Skeletal muscle tissue (tissue), 4 donors: ENCODE data around the gene VCPKMT. TPM values are rescaled to one million over a fixed set of nuclear protein-coding genes. Genes with fewer than 3 reads are reported as not detected.

ENCODE experiments used
- H3K27ac ChIP-seq: one replicate; pipeline ENCODE4 v1.7.0; 2013; ENCODE audit warnings: mild to moderate bottlenecking, low read depth, low read length, inconsistent platforms
- H3K27me3 ChIP-seq, 3 donors: one replicate each; pipeline ENCODE4 v1.7.0; 2013; ENCODE audit warnings: low read length in 3 of 3; ENCODE audit not compliant: control insufficient read depth in 3 of 3, insufficient read depth in 3 of 3
- H3K36me3 ChIP-seq, 3 donors: one replicate each; pipeline ENCODE4 v1.7.0; 2013; ENCODE audit warnings: low read length in 3 of 3; ENCODE audit not compliant: control insufficient read depth in 3 of 3, insufficient read depth in 3 of 3
- H3K4me1 ChIP-seq, 3 donors: one replicate each; pipeline ENCODE4 v1.7.0; 2013; ENCODE audit warnings: low read length in 3 of 3, mild to moderate bottlenecking in 3 of 3; ENCODE audit not compliant: control insufficient read depth in 3 of 3, insufficient read depth in 3 of 3
- H3K4me3 ChIP-seq, 3 donors: one replicate each; pipeline ENCODE4 v1.7.0; 2013; ENCODE audit warnings: low read length in 3 of 3
- H3K9ac ChIP-seq, 3 donors: one replicate each; pipeline ENCODE4 v1.7.0; 2013; ENCODE audit warnings: low read length in 3 of 3, mild to moderate bottlenecking in 3 of 3, moderate library complexity in 2 of 3, low read depth in 1 of 3
- H3K9me3 ChIP-seq, 3 donors: one replicate each; pipeline ENCODE4 v1.7.0; 2013; ENCODE audit warnings: low read length in 3 of 3; ENCODE audit not compliant: control insufficient read depth in 3 of 3
- total RNA-seq: library from RNA; depleted of rRNA; stranded (reverse); fragments of >200 nt; gene quantifications from one replicate; pipeline ENCODE4 v1.2.3, GENCODE V29; 2014
- donor health status: Osteomylitis.

The VCPKMT gene
- total RNA-seq, 1 donor from 2014 or later = 2.1 TPM

DNA sequence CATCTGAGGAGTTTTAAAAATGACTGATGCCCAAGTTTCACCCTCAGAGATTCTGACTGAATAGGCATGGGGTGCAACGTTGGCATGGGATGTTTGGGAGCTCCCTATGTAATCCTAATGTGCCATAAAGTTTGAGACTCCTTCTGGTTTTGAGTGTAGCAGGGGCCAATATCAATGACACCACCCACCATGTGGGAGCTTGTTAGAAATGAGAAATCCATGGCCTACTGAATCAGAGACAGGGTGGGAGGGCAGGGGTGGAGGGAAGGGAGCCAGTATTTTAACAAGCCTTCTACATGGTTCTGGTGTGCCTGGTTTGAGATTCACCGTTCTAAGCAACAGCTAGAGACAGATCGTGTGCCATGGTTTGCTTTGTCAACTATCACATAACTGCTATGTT, 46.1 kb downstream of the VCPKMT start:
- Histone ChIP-seq H3K27ac (no peak overlapping the region), H3K36me3 (no peaks in the 10 kb centered on the region), H3K9ac (no peak overlapping the region), H3K4me1 (no peaks in the 10 kb centered on the region), H3K9me3 (no peaks in the 10 kb centered on the region), H3K27me3 (no peaks in the 10 kb centered on the region), H3K4me3 (no peak overlapping the region)

DNA sequence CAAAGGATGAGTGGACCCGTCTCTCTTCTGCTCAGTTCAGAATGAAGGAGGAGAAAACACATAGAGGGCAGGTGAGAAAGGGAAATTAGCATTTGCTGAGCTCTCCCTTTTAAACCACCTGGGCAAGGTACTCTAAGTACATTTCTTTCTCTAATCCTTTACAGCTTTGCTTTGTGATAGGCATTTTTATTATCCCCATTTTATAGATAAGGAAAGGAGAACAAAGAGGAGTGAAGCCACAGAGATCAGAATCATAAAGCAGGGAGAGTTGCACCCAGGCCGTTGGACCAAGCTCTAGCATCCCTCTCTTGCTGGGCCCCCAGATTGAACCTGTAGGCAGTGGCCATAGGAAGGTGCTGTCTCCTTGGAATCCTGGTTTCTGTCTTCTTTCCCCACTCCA, 47.0 kb downstream of the VCPKMT start:
- H3K9me3 ChIP-seq = no peaks in the 10 kb centered on the region
- no peak overlapping the region for H3K27ac ChIP-seq
- peaks cover 0 to 2% (median 0%) of the 10 kb centered on the region in 3 donors for H3K4me1 ChIP-seq
- H3K4me3 ChIP-seq = no peak overlapping the region
- no peaks in the 10 kb centered on the region for H3K36me3 ChIP-seq
- no peak overlapping the region for H3K9ac ChIP-seq
- H3K27me3 ChIP-seq = no peaks in the 10 kb centered on the region

DNA sequence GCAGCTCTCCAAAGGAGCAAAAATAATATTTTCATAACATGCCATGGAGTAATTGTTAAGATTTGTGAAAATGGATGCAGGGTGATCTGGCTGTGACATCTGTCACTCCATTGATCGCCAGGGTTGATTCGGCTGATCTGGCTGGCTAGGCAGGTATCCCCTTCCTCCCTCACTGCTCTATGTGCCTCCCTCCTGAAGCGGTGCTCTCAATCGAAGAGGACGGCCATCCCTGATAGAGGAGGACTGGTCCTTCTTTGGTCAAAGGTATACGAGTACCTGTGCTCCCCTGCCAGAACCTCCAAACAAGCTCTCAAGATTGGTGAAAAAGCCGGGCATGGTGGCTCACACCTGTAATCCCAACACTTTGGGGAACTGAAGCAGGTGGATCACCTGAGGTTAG, 47.9 kb downstream of the VCPKMT start:
- no peaks in the 10 kb centered on the region for H3K27me3 ChIP-seq
- no peak overlapping the region for H3K4me3 ChIP-seq
- H3K4me1 ChIP-seq = peaks cover 0 to 2% (median 0%) of the 10 kb centered on the region in 3 donors
- no peak overlapping the region for H3K9ac ChIP-seq
- no peaks in the 10 kb centered on the region for H3K9me3 ChIP-seq
- no peak overlapping the region for H3K27ac ChIP-seq
- H3K36me3 ChIP-seq = no peaks in the 10 kb centered on the region

DNA sequence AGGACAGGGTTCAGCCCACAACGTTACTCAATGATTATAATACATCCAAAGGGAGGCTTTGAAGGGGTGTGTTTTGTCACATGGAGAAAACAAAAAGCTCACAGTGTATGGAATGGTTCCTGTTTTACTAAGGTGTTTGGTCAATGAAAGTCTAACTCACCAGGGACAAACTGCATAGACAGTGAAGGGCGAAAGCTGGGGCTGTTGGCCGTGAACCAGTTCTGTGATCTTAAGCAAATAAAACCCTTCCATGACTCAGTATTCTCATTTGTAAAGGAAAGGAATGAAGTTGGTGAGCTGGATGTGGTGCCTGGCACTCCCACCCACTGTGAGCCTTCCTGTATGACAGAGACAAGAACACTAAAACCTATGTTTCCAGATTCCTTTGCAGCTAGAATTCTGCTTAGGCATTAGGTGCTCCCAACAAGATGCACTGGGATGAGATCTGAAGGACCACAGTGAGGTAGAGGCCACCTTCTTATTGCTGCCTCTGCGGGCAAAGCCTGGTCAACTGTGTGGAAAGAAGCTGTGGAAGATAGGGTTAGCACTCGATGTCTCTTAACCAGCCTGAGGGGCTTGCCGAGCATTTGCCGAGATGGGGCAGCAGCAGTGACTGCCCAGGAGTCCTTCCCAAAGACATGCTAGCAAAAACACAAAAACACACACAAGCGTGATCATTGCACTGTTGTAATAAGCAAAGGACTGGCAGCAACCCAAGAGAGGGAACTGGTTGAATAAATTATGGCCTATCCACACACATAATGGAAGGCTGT, 48.5 kb downstream of the VCPKMT start:
- H3K4me1 ChIP-seq = peaks cover 0 to 2% (median 0%) of the 10 kb centered on the region in 3 donors
- no peak overlapping the region for H3K4me3 ChIP-seq
- no peaks in the 10 kb centered on the region for H3K9me3 ChIP-seq
- no peaks in the 10 kb centered on the region for H3K27me3 ChIP-seq
- no peak overlapping the region for H3K27ac ChIP-seq
- no peak overlapping the region for H3K9ac ChIP-seq
- H3K36me3 ChIP-seq = no peaks in the 10 kb centered on the region

DNA sequence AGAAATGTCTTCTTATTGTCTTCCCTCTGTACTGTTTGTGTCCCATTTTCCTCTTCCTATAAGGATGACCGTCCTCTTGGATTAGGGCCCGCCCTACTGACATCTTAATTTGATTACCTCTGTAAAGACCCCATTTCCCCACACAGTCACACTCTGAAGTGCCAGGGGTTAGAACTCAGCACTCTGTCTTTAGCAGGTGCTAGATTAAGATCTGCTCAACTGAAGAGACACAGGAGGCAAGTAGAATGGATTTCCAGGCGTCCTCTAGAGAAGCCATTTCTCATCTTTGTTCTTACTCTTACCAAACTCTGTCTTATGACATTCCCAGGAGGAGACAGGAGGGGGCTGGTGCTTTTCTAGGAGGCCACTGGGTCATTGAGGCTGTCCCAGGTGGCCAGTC, 50.8 kb downstream of the VCPKMT start:
- Histone ChIP-seq H3K9me3 (no peaks in the 10 kb centered on the region), H3K9ac (no peak overlapping the region), H3K4me3 (no peak overlapping the region), H3K27ac (no peak overlapping the region), H3K27me3 (no peaks in the 10 kb centered on the region), H3K36me3 (no peaks in the 10 kb centered on the region), H3K4me1 (peaks cover 13 to 20% (median 16%) of the 10 kb centered on the region in 3 donors)

DNA sequence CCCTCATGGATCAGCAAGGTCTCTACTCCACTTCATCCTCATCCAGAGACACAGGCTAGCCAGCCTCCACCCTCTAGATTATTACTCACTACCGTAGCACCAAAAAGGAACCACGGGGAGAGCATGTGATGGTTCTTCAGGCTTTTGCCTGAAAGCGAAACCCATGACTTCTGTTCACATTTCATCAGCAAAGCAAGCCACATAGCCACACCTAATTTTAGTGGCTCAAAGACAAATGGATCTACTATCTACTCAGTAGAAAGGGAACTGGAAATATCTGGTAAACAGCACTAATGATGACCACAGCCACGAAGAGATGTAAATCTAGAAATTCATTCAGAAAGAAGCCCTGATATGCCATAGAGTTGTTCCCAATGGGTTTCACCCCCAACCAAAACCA, 51.4 kb downstream of the VCPKMT start:
- Histone ChIP-seq H3K4me1 (peaks cover 19 to 26% (median 22%) of the 10 kb centered on the region in 3 donors), H3K4me3 (no peak overlapping the region), H3K36me3 (no peaks in the 10 kb centered on the region), H3K27ac (no peak overlapping the region), H3K9me3 (no peaks in the 10 kb centered on the region), H3K9ac (no peak overlapping the region), H3K27me3 (no peaks in the 10 kb centered on the region)

DNA sequence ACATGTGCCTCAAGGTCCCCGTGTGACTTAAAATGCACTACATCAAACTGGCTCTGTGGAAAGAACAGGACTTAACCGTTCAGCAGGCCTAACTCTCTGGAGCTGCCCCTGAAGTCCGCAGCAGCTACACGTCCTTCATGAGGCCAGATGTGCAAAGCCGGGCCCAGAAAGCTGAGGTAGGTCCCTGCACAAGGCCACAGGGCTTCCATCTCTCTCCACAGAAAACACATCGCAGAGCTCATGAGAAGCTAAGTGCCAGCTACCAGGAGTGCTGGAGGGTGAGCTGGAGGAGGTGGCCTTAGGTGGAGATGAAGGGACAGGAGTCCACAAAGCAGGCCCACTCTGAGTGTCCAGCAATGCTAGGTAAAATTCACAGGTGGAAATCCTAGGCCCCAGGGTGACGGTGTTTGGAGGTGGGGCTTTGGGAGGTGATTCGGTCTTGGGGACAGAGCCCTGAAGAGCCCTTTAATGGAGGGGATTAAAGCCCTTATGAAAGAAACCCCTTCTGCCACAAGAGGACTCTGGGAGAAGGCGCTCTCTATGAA, 52.4 kb downstream of the VCPKMT start:
- no peaks in the 10 kb centered on the region for H3K27me3 ChIP-seq
- peaks cover 19 to 26% (median 22%) of the 10 kb centered on the region in 3 donors for H3K4me1 ChIP-seq
- no peak overlapping the region for H3K9ac ChIP-seq
- no peaks in the 10 kb centered on the region for H3K9me3 ChIP-seq
- H3K36me3 ChIP-seq = no peaks in the 10 kb centered on the region
- no peak overlapping the region for H3K4me3 ChIP-seq
- no peak overlapping the region for H3K27ac ChIP-seq

DNA sequence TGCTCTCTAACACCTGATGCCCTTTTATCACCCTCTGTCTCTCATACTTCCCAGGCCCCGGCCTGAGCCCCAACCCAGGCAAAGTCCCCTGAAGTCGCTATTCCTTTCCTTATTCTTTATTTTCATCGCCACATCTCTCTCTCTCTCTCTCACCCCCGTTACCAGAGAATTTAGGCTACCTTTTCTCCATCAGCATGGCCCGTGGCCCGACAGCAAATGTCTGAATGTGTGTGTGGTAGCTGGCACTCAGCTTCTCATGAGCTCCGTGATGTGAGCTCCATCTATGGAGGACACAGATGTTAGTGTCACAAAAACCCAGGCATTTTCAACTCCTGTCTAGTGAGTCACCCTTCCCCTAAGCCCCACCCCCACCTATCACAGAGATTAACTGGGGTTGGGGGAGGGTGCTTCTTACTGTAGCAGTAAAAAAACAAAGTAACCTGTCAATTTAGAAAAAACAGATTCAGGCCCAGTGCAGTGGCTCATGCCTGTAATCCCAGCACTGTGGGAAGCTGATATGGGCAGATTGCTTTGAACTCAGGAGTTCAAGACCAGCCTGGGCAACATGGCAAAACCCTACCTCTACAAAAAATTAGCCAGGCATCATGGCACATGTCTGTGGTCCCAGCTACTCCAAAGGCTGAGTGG, 53.8 kb downstream of the VCPKMT start:
- H3K36me3 ChIP-seq = no peaks in the 10 kb centered on the region
- H3K9ac ChIP-seq = peak overlapping the region in 2 of 3 donors; percentile 6 to 25
- H3K4me1 ChIP-seq = peaks cover 19 to 26% (median 22%) of the 10 kb centered on the region in 3 donors
- peak overlapping the region; percentile 77 for H3K27ac ChIP-seq
- no peak overlapping the region for H3K4me3 ChIP-seq
- no peaks in the 10 kb centered on the region for H3K9me3 ChIP-seq
- no peaks in the 10 kb centered on the region for H3K27me3 ChIP-seq

DNA sequence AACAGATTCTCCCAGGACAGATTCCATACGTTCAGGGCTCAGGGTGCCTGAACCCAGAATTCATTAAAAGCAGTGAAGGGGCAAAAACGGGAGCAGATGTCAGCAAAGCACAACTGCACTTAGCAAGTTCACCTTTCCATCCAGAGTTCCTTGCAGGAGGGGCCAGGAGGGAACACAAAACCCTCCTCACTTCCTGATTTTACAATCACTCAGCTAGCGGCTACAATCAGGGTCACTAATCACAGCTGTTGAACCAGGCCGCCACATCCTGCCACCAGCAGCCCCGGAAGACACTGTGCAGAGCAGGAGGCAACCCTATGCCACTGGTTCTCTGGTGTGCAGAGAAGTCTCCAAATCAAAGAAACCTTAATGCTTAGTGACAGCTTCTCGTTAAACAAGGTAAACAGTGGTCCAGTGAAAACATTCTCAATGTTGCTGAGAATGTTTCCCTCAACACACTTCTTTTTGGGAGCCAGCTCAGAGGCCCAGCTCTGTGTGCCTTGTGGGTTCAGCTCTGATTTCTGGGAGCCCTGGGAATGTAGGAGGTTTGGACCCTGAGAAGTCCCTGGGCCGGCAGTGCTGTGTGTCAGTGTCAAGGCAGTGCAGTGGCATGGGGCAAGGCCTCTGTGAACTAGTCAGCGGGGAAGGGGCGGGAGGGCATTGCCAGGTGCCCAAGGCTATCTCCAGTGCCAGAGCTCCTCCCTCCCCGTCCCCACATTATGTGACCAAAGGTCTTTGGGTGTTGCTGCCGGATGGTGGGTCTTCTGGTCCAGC, 54.5 kb downstream of the VCPKMT start:
- no peaks in the 10 kb centered on the region for H3K9me3 ChIP-seq
- no peak overlapping the region for H3K4me3 ChIP-seq
- H3K36me3 ChIP-seq = no peaks in the 10 kb centered on the region
- no peaks in the 10 kb centered on the region for H3K27me3 ChIP-seq
- H3K4me1 ChIP-seq = peaks cover 19 to 26% (median 22%) of the 10 kb centered on the region in 3 donors
- peak overlapping the region; percentile 77 for H3K27ac ChIP-seq
- peak overlapping the region in 2 of 3 donors; percentile 6 to 25 for H3K9ac ChIP-seq
